ENCODE measurements around the gene RNLS. TPM values are rescaled to one million over a fixed set of nuclear protein-coding genes. Genes with fewer than 3 reads are reported as not detected.

Gene RNLS
- total RNA-seq, 2 experiments from 2014 or later, result 1.2 to 1.8 TPM

DNA sequence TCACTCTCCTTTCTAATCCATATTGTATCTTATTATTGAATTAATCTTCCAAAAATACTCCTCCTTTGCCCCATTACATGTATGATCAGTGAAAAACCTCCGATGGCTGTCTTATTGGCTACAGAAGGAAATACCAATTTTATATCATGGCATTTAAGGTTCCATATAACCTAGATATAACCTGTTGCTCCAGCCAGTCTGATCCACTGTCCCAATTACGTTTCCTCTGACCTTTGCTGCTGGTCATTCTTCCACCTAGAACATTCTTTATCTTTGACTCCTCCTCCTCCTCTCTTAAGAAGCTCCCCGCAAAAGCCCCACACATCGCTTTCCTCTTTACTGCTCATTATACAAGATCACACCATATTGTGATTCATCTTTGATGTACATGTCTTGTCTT, 161.5 kb downstream of the RNLS start:
- no peak for DNase-seq
- Mint-ChIP-seq H3K27ac (no peak overlapping the region), H3K9me3 (peaks cover 2% of the 10 kb centered on the region), H3K36me3 (ENCODE audit: low read depth) (no peaks in the 10 kb centered on the region), H3K4me3 (no peak overlapping the region), H3K27me3 (peaks cover 3% of the 10 kb centered on the region), H3K4me1 (peaks cover 9% of the 10 kb centered on the region)
- ChIA-PET CTCF (no interaction called here), POLR2A (interaction anchor here (0.6 kb wide), 1 partner anchor 44 kb away, joined by 3 read pairs; no protein-coding TSS in a partner anchor)

DNA sequence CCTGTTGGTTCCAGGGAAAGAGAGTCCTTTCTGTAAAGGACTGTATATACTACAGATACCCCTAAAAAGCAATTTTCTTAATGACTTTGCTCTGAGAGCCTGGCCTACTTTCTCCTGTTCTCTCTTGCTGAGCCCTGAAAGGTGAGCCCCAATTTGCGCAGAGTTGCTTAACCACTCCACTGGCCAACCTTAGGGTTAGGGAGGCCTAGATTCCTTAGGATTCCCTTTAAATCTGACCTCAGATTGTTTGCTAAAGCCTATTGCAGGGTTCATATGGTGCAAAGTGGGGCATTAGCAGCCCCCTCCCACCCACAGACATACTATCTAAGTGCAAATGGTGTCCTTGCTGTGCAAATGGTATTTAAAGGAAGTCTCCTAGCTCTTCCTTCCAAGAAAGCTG, 164.2 kb downstream of the RNLS start:
- CTCF ChIA-PET, result interaction anchor here (0.9 kb wide), 1 partner anchor 557 kb away, joined by 3 read pairs; no protein-coding TSS in a partner anchor
- H3K4me3 Mint-ChIP-seq, result no peak overlapping the region
- H3K4me1 Mint-ChIP-seq, result peaks cover 6% of the 10 kb centered on the region
- no peaks in the 10 kb centered on the region for H3K9me3 Mint-ChIP-seq
- no peak overlapping the region for H3K27ac Mint-ChIP-seq
- peaks cover 5% of the 10 kb centered on the region for H3K27me3 Mint-ChIP-seq
- POLR2A ChIA-PET, result no interaction called here
- H3K36me3 Mint-ChIP-seq (ENCODE audit: low read depth), result no peaks in the 10 kb centered on the region
- no peak for DNase-seq

DNA sequence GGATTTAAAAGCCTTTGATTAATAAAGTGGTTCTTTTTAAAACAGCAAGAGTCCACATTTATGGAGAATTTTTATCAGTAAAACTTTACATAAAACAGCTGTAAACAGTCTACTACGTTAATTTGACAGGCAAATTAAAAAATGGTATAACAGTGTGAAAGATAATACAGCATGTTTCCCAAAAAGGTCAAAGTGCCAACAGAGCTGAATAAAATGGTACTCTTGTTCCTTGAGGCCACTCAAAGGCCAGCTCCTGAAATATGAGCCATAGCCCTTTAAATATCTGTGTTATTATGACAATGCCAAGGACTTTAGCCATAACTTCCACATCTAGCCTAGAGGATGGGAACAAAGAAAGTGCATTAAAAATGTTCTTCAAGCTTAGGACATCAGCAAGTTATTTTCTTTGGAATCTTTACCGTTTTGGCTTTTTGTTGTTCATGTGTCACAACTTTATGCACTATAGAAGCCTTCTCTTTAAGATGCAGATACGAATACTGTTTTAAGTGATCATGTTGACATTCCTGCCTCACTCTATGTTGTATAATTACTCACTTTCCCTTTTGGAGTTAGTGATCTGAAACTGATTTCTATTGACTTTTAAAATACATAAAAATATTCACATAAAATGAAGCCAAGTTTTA, 165.6 kb downstream of the RNLS start:
- no peak for DNase-seq
- POLR2A ChIA-PET, result no interaction called here
- no peak overlapping the region for H3K4me3 Mint-ChIP-seq
- no peaks in the 10 kb centered on the region for H3K36me3 Mint-ChIP-seq (ENCODE audit: low read depth)
- no peak overlapping the region for H3K27ac Mint-ChIP-seq
- CTCF ChIA-PET, result no interaction called here
- H3K27me3 Mint-ChIP-seq, result peaks cover 5% of the 10 kb centered on the region
- H3K4me1 Mint-ChIP-seq, result peaks cover 6% of the 10 kb centered on the region
- no peaks in the 10 kb centered on the region for H3K9me3 Mint-ChIP-seq

DNA sequence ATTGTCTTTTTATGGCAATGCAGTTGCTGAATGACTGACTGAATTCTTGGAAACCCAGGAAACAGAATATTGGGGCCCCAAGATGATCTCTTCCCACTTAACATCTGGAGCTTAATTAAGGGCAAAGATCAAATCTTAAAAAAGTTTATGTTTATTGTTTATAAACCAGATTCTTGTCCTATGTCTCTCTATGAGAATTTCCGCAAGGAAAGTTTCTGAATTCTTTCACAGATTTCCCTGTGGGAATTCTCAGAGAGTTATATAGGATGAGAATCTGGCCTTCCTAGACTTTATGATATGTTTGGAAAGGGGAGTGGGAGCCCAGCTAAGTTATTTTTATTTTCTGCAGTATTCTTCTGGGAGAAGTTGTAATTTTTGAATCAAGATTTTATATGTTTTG, 166.3 kb downstream of the RNLS start:
- CTCF ChIA-PET, result no interaction called here
- DNase-seq, result no peak
- Mint-ChIP-seq H3K4me1 (peaks cover 6% of the 10 kb centered on the region), H3K4me3 (no peak overlapping the region), H3K36me3 (ENCODE audit: low read depth) (no peaks in the 10 kb centered on the region), H3K27ac (no peak overlapping the region), H3K9me3 (no peaks in the 10 kb centered on the region), H3K27me3 (peaks cover 4% of the 10 kb centered on the region)
- POLR2A ChIA-PET, result interaction anchor here (0.7 kb wide), 1 partner anchor 555 kb away, joined by 3 read pairs; no protein-coding TSS in a partner anchor

DNA sequence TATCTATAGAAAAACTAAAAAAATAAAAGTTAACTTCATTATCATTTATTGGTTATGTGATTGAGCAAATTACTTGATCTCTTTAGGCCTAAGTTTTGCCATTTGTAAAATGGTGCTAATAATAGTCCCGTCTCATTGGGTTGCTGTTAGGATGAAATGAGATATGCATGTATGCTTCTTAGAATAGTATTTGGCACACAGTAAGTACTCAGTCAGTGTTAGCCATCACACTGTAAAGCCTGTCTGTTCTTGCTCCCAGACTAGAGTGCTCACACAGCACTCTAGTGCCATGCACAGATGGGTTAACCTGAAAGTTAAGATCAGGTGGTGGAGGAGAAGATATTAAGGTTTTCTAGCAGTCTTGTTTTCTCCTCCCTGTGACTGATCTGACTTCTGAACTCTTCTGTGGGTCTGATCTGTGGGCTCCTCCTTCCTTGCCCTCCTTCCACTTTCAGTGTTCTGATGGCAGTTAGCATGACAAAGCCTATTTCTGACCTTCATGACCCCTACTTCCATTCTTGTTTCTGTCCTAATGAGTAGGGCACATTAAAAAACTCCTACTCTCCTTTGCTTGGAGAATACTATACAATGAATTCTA, 167.5 kb downstream of the RNLS start:
- Mint-ChIP-seq H3K4me1 (peaks cover 6% of the 10 kb centered on the region), H3K27me3 (peaks cover 2% of the 10 kb centered on the region)
- CTCF ChIA-PET, result no interaction called here

DNA sequence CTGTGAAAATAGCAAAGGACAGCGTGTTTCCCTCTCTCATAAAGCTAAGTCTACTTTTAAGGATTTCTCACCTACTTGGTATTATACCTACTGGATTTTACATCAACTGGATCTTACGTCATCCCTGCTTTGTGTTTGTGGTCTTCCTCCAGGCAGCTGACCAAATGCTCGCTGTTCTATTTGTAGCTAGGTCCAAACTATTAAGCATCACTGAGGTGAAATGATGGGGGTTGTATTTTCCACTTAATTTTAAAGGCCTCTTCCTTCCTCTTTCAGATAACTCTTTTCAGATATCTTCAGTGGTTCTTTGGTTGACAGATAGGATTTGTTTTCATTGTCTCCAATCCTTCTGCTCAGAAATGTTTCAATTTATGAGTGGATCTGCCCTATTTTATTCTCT, 169.7 kb downstream of the RNLS start:
- no peaks in the 10 kb centered on the region for H3K9me3 Mint-ChIP-seq
- no peaks in the 10 kb centered on the region for H3K36me3 Mint-ChIP-seq (ENCODE audit: low read depth)
- peaks cover 2% of the 10 kb centered on the region for H3K27me3 Mint-ChIP-seq
- DNase-seq, result no peak
- CTCF ChIA-PET, result no interaction called here
- H3K27ac Mint-ChIP-seq, result no peak overlapping the region
- H3K4me1 Mint-ChIP-seq, result peaks cover 2% of the 10 kb centered on the region
- POLR2A ChIA-PET, result no interaction called here
- H3K4me3 Mint-ChIP-seq, result no peak overlapping the region

More for the DNA sequence above, 167.5 kb downstream of the RNLS start:
- POLR2A ChIA-PET, result no interaction called here
- no peak for DNase-seq
- H3K9me3 Mint-ChIP-seq, result no peaks in the 10 kb centered on the region
- H3K27ac Mint-ChIP-seq, result no peak overlapping the region
- H3K36me3 Mint-ChIP-seq (ENCODE audit: low read depth), result no peaks in the 10 kb centered on the region
- H3K4me3 Mint-ChIP-seq, result no peak overlapping the region

DNA sequence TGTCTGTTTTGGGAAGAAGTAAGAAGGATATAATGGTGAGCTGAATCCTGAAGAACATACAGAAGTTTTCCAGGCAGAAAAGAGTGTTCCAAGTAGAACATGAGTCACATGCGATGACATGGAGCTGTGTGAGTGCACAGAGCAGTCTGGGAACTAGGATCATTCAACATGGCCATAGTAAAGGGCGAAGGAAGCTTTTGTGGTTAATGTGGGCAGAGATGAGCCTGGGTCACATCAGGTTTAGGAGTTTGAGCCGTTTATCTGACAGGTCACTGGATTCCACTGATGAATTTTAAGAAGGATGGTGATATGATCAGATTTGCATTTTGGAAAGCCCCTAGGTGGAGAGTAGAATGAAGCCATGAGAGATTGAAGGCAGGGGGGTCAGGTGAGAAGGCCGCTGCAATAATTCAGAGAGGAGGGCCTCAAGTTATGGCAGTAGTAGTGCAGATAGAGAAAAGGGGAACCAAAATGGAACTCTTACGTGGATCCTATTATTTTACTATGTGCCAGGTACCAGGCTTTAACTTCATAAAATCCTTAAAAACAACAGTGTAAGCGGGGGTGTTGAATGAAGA, 171.3 kb downstream of the RNLS start:
- Mint-ChIP-seq H3K4me3 (no peak overlapping the region), H3K4me1 (peaks cover 2% of the 10 kb centered on the region), H3K9me3 (peaks cover 2% of the 10 kb centered on the region), H3K27ac (no peak overlapping the region), H3K27me3 (peaks cover 2% of the 10 kb centered on the region), H3K36me3 (ENCODE audit: low read depth) (no peaks in the 10 kb centered on the region)
- CTCF ChIA-PET, result no interaction called here
- POLR2A ChIA-PET, result no interaction called here
- no peak for DNase-seq

DNA sequence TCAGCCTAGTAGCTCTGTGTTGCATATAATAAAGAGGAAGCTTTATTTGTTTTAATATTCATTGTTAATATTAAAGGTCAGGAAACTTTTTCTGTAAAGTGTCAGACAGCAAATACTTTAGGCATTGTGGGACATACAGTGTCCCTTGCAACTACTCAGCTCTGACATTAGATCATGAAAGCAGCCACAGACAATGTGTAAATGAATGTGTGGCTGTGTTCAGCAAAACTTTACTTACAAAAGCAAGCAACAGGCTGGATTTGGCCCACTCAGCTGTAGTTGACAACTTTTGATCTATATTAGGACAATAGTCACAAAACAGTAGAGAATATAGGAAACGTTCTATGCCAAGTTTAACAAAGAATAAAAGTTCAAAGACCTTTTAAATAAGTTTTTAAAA, 173.3 kb downstream of the RNLS start:
- no peak for DNase-seq
- Mint-ChIP-seq H3K36me3 (ENCODE audit: low read depth) (no peaks in the 10 kb centered on the region), H3K27ac (no peak overlapping the region), H3K4me1 (no peaks in the 10 kb centered on the region), H3K4me3 (no peak overlapping the region), H3K9me3 (peaks cover 5% of the 10 kb centered on the region), H3K27me3 (peaks cover 2% of the 10 kb centered on the region)
- POLR2A ChIA-PET, result no interaction called here
- CTCF ChIA-PET, result interaction anchor here (1.1 kb wide), 1 partner anchor 21 kb away, joined by 6 read pairs; no protein-coding TSS in a partner anchor

DNA sequence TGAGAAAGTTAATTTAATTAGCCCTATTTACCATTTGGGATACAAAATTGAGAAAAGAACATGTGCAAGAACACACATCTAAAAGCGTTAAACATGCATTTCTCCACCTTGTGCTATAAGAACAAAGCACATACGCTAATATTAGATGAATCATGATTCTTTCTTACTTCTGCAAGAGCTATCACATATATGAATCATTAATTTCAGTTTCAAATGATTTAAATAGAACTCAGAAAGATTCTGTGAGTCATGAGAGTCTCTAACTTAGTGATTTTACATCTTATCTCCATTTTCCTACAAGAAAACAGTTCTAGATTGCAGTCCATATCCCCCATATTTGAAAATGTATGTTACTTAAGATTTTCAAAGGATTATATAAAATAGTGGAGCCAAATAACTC, 173.9 kb downstream of the RNLS start:
- Mint-ChIP-seq H3K36me3 (ENCODE audit: low read depth) (no peaks in the 10 kb centered on the region), H3K4me3 (no peak overlapping the region), H3K9me3 (peaks cover 5% of the 10 kb centered on the region), H3K27me3 (peaks cover 2% of the 10 kb centered on the region), H3K27ac (no peak overlapping the region), H3K4me1 (no peaks in the 10 kb centered on the region)
- ChIA-PET POLR2A (no interaction called here), CTCF (interaction anchor here (1.1 kb wide), 1 partner anchor 20 kb away, joined by 6 read pairs; no protein-coding TSS in a partner anchor)
- no peak for DNase-seq

DNA sequence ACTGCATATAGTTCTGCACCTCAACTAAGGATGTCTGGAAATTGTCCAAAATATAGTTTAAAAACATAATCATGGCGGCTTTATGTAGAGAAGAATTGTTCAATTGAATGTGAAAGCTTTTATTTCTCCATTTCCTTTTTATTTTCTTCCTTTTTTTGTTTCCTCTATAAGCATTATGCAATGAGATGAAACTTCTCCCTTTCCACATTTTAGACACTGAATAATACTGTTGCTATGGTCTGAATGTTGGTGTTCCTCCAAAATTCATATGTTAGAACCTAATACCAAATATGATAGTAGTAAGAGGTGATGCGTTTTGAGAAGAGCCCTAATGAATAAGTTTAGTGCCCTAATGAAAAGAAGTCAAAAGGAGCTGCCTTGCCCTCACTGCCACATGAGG, 175.0 kb downstream of the RNLS start:
- peaks cover 5% of the 10 kb centered on the region for H3K9me3 Mint-ChIP-seq
- H3K4me1 Mint-ChIP-seq, result no peaks in the 10 kb centered on the region
- no peak overlapping the region for H3K4me3 Mint-ChIP-seq
- H3K27me3 Mint-ChIP-seq, result no peaks in the 10 kb centered on the region
- no peak for DNase-seq
- CTCF ChIA-PET, result no interaction called here
- POLR2A ChIA-PET, result no interaction called here
- H3K27ac Mint-ChIP-seq, result no peak overlapping the region
- H3K36me3 Mint-ChIP-seq (ENCODE audit: low read depth), result no peaks in the 10 kb centered on the region

DNA sequence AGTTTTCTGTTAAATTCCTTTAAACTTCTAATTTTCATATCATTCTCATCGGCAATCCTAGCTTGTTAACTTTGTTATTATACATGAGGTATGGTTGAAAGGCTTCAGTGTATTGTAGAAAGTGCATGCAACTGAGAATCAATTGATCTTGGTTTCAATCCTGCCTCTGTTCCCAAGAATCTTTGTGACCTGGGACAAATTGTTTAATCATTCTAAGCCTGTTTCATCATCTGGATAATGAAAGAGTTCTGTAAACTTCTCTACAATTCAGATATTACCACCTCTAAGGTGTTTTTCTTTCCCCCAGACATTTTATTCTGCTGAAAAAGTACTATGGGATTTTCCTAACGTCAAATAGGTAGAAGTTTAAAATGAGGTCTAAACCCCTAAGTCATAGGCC, 179.0 kb downstream of the RNLS start:
- POLR2A ChIA-PET, result no interaction called here

DNA sequence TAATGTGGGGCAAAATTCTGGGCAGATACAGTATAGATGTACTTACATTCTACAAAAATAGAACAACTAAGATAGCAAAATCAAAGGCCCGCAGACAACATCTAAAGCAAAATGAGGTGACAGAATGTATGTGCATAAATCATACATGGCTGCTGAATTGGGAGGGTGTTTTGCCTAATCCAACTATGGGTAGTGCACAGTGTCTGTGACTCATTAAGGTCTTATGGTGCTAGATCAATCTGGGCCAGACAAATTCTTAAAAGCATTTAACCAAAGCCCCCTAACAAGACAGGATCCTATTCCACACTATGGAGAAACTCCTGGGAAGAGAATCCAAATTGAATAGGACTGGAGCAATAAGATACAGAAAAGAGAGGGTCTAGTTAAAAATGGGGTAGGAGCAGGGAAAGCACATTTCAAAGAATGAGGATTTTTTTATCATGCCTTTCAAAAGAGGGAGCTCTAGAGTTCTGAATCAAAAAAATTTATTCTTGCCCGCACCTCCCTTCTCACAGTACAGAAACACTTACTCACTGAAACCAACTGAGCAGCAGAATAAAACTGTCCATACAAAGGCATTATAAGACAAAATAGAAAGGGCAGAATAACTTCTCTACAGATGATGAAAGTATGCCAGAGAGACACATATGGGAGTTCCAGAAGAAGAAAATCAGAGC, 181.3 kb downstream of the RNLS start:
- CTCF ChIA-PET, result no interaction called here
- H3K27ac Mint-ChIP-seq, result no peak overlapping the region
- POLR2A ChIA-PET, result no interaction called here
- H3K27me3 Mint-ChIP-seq, result peaks cover 2% of the 10 kb centered on the region
- no peak overlapping the region for H3K4me3 Mint-ChIP-seq
- peaks cover 17% of the 10 kb centered on the region for H3K9me3 Mint-ChIP-seq
- no peak for DNase-seq
- H3K4me1 Mint-ChIP-seq, result peaks cover 8% of the 10 kb centered on the region
- H3K36me3 Mint-ChIP-seq (ENCODE audit: low read depth), result peaks cover 7% of the 10 kb centered on the region

More for the DNA sequence above, 179.0 kb downstream of the RNLS start:
- Mint-ChIP-seq H3K27me3 (peaks cover 2% of the 10 kb centered on the region), H3K36me3 (ENCODE audit: low read depth) (peaks cover 2% of the 10 kb centered on the region), H3K9me3 (peaks cover 10% of the 10 kb centered on the region), H3K4me1 (peaks cover 8% of the 10 kb centered on the region), H3K27ac (no peak overlapping the region), H3K4me3 (no peak overlapping the region)
- no peak for DNase-seq
- CTCF ChIA-PET, result interaction anchor here (1.5 kb wide), 1 partner anchor 15 kb away, joined by 6 read pairs; no protein-coding TSS in a partner anchor

DNA sequence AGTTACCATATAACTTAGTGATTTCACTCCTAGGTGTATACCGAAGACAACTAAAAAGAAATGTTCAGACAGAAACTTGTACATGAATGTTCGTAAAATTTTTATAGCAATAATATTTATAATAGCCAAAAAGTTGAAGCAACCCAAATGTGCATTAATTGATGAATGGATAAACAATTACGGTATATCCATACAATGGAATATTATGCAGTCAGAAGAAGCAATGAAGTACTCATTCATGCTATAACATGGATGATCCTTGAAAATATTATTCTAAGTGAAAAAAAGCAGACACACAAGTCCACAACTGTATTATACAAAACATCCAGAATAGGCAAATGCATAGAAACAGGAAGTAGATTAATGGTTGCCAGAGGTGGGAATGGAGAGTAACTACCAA, 183.9 kb downstream of the RNLS start:
- CTCF ChIA-PET, result interaction anchor here (1.2 kb wide), 1 partner anchor 9 kb away, joined by 5 read pairs; no protein-coding TSS in a partner anchor
- no peak for DNase-seq
- POLR2A ChIA-PET, result no interaction called here
- H3K4me3 Mint-ChIP-seq, result no peak overlapping the region
- H3K9me3 Mint-ChIP-seq, result peaks cover 27% of the 10 kb centered on the region
- H3K4me1 Mint-ChIP-seq, result peaks cover 8% of the 10 kb centered on the region
- peaks cover 2% of the 10 kb centered on the region for H3K27me3 Mint-ChIP-seq
- H3K27ac Mint-ChIP-seq, result no peak overlapping the region
- peaks cover 16% of the 10 kb centered on the region for H3K36me3 Mint-ChIP-seq (ENCODE audit: low read depth)
